HL-60/S4 (cell line): ENCODE data around the gene SYNGR2.

Source experiments
- in situ Hi-C: fragments of 300-500 bp; cut with MboI; formaldehyde crosslinking; loops from 2 replicates; pipeline ENCODE4 v1.14.3; 2022; ENCODE audit warnings: low sequenced_read_pairs

The SYNGR2 gene

GRCh38 chr17:78142119-78142861, 26.1 kb upstream of the SYNGR2 start:
- in situ Hi-C loops, result no loop called here

GRCh38 chr17:78143214-78144146, 24.9 kb upstream of the SYNGR2 start:
- in situ Hi-C loops, result no loop called here

- in situ Hi-C loops, result no loop called here
Measured at GRCh38 chr17:78144147-78144719, 24.1 kb upstream of the SYNGR2 start.

- in situ Hi-C loops, result no loop called here
Measured at GRCh38 chr17:78144736-78145641, 23.4 kb upstream of the SYNGR2 start.

GRCh38 chr17:78146471-78146869, 21.9 kb upstream of the SYNGR2 start:
- in situ Hi-C loops, result no loop called here

- in situ Hi-C loops, result no loop called here
Measured at GRCh38 chr17:78146881-78147280, 21.5 kb upstream of the SYNGR2 start.

- in situ Hi-C loops, result no loop called here
Measured at GRCh38 chr17:78147315-78147998, 20.9 kb upstream of the SYNGR2 start.

- in situ Hi-C loops, result no loop called here
Measured at GRCh38 chr17:78148286-78149016, 19.9 kb upstream of the SYNGR2 start.

- in situ Hi-C loops, result no loop called here
Measured at GRCh38 chr17:78151514-78152008, 16.8 kb upstream of the SYNGR2 start.

GRCh38 chr17:78154903-78155811, 13.2 kb upstream of the SYNGR2 start:
- in situ Hi-C loops, result no loop called here

- in situ Hi-C loops, result no loop called here
Measured at GRCh38 chr17:78159575-78160158, 8.7 kb upstream of the SYNGR2 start.

- in situ Hi-C loops, result no loop called here
Measured at GRCh38 chr17:78163881-78164747, 4.3 kb upstream of the SYNGR2 start.

- in situ Hi-C loops, result no loop called here
Measured at GRCh38 chr17:78164748-78165607, 3.4 kb upstream of the SYNGR2 start.

GRCh38 chr17:78166416-78166815, 2.0 kb upstream of the SYNGR2 start:
- in situ Hi-C loops, result no loop called here

GRCh38 chr17:78168903-78169793, 767 bp downstream of the SYNGR2 start:
- in situ Hi-C loops, result no loop called here
